OCI-LY1 (cell line): ENCODE measurements around the gene RABGAP1L.

Experiments
- EZH2 ChIP-seq: fragments of 200-600 bp; sonication (generic), shearing (Covaris generic); IDR thresholded peaks from 2 replicates; pipeline ENCODE4 v1.8.0; 2017; ENCODE audit warnings: borderline replicate concordance, mixed run types, mild to moderate bottlenecking, antibody characterized with exemption, low read length, moderate library complexity, mixed read lengths
- TF ChIP-seq, protein P1 (sequence below): fragments of 200-600 bp; sonication (generic), shearing (Covaris generic); IDR thresholded peaks from 2 replicates; pipeline ENCODE4 v1.5.1; 2017; ENCODE audit warnings: mild to moderate bottlenecking, antibody characterized with exemption, low read length, moderate library complexity, mixed read lengths

GRCh38 chr1:174744886-174745285 lies 585.6 kb downstream of the RABGAP1L start:
- TF ChIP-seq, protein P1, sequence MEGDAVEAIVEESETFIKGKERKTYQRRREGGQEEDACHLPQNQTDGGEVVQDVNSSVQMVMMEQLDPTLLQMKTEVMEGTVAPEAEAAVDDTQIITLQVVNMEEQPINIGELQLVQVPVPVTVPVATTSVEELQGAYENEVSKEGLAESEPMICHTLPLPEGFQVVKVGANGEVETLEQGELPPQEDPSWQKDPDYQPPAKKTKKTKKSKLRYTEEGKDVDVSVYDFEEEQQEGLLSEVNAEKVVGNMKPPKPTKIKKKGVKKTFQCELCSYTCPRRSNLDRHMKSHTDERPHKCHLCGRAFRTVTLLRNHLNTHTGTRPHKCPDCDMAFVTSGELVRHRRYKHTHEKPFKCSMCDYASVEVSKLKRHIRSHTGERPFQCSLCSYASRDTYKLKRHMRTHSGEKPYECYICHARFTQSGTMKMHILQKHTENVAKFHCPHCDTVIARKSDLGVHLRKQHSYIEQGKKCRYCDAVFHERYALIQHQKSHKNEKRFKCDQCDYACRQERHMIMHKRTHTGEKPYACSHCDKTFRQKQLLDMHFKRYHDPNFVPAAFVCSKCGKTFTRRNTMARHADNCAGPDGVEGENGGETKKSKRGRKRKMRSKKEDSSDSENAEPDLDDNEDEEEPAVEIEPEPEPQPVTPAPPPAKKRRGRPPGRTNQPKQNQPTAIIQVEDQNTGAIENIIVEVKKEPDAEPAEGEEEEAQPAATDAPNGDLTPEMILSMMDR = no peak
- no peak for TF ChIP-seq EZH2
